GM19240 (cell line): ENCODE measurements around the gene PCDHGA5.
"Not testable (repeated sequence)": the region's sequence is repeated elsewhere in the genome, so short reads cannot be mapped to it uniquely, and the experiment has no call there.

Source experiments
- DNase-seq: peaks from one replicate; pipeline ENCODE4 v3.0.0; 2011; ENCODE audit warnings: low spot score; ENCODE audit not compliant: insufficient read length

Gene PCDHGA5

GRCh38 chr5:141387557-141388311 is 23.8 kb downstream of the PCDHGA5 start, which contains the start of gene PCDHGB4:
Gene PCDHGB4 (plus strand): TSS chr5:141387698. CDS start chr5:141387885, 187 bp downstream.
- DNase-seq = not testable (repeated sequence)

- no peak for DNase-seq
Measured at GRCh38 chr5:141388661-141389060, 24.7 kb downstream of the PCDHGA5 start.

- no peak for DNase-seq
Measured at GRCh38 chr5:141389153-141390042, 25.4 kb downstream of the PCDHGA5 start.

- DNase-seq = no peak
Measured at GRCh38 chr5:141392429-141393198, 28.7 kb downstream of the PCDHGA5 start, which contains the start of gene PCDHGA8. Gene PCDHGA8 (plus strand): TSS chr5:141392633. CDS start chr5:141392814, 181 bp downstream.

- DNase-seq = no peak
Measured at GRCh38 chr5:141393267-141393666, 29.3 kb downstream of the PCDHGA5 start.

GRCh38 chr5:141394401-141395187 is 30.6 kb downstream of the PCDHGA5 start:
- not testable (repeated sequence) for DNase-seq

GRCh38 chr5:141397756-141398551 is 34.0 kb downstream of the PCDHGA5 start, which contains the start of gene PCDHGB5:
Gene PCDHGB5 (plus strand): TSS chr5:141397947. CDS start chr5:141398128, 181 bp downstream.
- not testable (repeated sequence) for DNase-seq

- DNase-seq = no peak
Measured at GRCh38 chr5:141398608-141399007, 34.6 kb downstream of the PCDHGA5 start.

GRCh38 chr5:141399555-141400258 is 35.7 kb downstream of the PCDHGA5 start:
- no peak for DNase-seq

GRCh38 chr5:141402553-141403243 is 38.7 kb downstream of the PCDHGA5 start, which contains the start of gene PCDHGA9:
Gene PCDHGA9 (plus strand): TSS chr5:141402778. CDS start chr5:141402953, 175 bp downstream.
- no peak for DNase-seq

- no peak for DNase-seq
Measured at GRCh38 chr5:141403387-141403786, 39.4 kb downstream of the PCDHGA5 start.

- DNase-seq = not testable (repeated sequence)
Measured at GRCh38 chr5:141407790-141408505, 44.0 kb downstream of the PCDHGA5 start, which contains the start of gene PCDHGB6. Gene PCDHGB6 (plus strand): TSS chr5:141408021. CDS start chr5:141408203, 182 bp downstream.

GRCh38 chr5:141409598-141410306 is 45.8 kb downstream of the PCDHGA5 start:
- no peak for DNase-seq

- DNase-seq = no peak
Measured at GRCh38 chr5:141411575-141411974, 47.6 kb downstream of the PCDHGA5 start.

GRCh38 chr5:141412854-141413539 is 49.0 kb downstream of the PCDHGA5 start, which contains the start of gene PCDHGA10:
Gene PCDHGA10 (plus strand): TSS chr5:141412987. CDS start chr5:141413176, 189 bp downstream.
- DNase-seq = peak; percentile 55

- no peak for DNase-seq
Measured at GRCh38 chr5:141413540-141414069, 49.6 kb downstream of the PCDHGA5 start.
